NCI-H524 (cell line): ENCODE results near the gene GDPD4.

Experiments
- DNase-seq, 2 experiments: peaks; one replicate each; lab custom pipeline; 2025; lab: John Stamatoyannopoulos, UW

GDPD4 gene

DNA sequence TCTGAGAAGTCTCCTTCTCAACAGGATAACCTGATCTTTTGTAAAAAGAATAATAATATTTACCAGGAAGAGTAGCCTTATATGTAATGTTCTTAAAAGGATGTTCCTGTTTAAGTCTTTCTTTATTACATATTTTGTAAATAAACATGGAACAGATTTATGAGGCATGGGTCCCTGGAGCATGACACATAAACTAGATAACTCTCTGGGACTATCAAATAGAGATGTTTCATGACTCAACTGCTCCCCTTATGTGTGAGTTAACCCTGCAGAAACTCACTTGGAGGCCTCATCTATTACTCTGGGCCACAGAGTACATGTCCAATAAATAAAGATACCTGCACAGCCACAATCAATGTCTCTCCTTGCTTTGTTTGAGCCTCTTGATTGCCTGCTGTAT, 64.6 kb downstream of the GDPD4 start:
- DNase-seq = no peak

DNA sequence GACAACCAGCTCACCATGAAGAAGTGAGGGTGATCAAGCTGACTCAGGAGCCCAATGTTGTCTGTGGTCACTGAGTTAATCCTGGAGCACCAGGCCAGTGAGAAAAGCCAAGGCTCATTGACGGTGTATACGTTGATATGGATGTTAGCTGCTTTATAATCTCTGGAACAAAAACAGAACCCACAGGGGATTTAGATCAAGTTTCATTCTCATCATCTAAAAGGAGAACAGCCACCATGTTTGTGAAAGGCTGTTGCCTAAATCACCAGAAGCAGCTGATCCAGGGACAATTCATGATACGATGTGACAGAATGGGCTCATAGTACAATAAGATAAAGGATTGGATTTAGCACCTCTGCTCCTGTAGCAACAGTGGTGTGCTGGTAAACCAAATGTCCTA, 68.5 kb downstream of the GDPD4 start:
- peak in 1 of 2 experiments; percentile 42 for DNase-seq

DNA sequence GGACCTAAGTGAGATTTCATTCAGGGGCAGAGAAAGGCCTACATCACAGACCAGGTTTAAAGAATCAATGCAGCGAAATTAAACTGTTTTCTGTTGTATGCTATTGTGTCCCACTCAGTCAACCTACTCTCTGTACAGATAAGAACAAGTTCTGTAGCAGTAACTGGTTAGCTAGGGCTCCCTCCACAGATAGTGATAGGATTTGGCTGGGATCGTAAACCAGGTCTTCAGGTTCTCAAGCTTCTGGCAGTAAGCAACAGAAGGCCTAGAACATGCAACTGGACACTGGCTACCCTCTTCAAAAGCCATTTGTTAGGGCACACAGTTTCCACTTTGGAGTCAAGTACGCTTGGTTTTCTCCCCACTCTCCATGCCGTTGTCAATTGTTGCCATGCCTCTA, 69.2 kb downstream of the GDPD4 start:
- DNase-seq = no peak

DNA sequence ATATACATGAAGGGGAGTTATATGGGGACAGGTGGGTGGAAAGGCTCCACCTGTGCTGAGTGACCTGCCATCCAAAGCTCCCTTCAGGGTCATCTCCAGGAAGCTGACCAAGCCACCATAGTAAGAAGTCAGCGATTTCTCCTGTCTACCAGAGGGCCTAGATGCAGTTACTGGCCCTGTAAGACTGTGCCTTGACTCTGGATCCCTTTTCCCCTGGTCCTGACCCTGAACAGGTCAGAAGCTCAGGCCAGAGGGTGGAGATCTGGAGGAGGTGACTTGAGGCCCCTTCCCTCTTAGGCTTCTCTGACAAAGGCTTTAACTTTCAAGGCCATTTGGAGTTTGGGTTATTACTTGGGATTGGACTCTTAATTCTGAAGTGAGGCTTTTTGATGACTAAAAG, 69.7 kb downstream of the GDPD4 start:
- no peak for DNase-seq

DNA sequence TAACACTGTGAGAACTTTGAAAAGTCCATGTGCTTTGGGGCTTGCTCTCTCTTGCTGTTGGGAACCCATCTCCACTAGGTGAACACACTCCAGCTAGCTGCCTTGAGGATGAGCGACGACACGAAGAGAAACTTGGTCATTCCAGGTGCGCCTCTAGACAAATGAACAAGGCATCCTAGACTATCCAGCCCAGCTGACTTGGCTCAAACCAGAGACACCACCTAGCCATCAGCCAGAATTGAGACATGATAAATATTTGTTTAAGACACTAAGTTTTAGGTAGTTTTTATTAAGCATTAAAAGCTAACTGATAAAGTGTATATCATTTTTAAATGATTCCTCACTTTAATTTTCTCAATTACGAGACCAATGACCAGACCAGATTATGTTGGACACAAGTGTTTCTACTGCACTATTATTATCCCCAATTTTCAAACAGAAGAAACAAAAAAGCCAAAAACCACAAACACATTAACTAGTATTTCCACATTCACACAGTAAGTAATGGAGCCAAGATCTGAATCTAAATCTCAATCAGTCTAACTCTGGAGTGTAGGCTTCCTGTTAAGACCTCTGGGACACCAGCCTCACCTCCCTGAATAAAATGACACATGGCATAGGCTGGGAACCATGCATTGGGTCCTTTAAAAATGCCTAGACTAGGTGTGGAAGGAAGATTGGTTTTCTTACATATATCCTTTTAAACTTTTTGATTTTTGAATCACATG, 70.4 kb downstream of the GDPD4 start:
- no peak for DNase-seq

DNA sequence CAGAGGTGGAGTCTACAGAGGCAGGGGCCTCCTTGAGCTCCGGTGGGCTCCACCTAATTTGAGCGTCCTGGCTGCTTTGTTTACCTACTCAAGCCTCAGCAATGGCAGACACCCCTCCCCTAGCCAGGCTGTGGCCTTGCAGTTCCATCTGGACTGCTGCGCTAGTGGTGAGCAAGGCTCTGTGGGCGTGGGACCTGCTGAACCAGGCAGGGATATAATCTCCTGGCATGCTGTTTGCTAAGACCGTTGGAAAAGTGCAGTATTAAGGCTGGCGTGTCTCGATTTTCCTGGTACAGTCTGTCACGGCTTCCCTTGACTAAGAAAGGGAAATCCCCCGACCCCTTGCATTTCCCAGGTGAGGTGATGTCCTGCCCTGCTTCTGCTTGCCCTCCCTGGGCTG, 77.7 kb downstream of the GDPD4 start:
- peak in 1 of 2 experiments; percentile 12 for DNase-seq

DNA sequence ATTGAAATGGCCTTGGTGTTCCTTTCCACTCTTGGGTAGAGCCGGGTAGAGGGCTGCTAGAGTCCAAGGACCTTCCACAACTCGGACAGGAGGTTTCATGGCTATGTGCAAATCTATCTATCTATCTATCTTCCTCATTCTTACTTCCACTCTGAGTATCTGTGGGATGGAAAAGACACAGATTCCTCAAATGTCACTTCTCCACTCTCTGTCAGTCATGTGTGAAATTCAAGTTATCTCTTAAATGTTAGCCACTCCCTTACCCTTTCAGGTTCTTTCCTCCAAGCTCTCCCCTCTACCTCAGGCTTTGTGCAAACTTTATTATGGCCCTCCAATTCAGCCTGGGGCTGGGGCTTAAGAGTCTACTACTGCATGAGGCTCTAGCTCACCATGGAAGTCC, 84.3 kb downstream of the GDPD4 start:
- DNase-seq = no peak

DNA sequence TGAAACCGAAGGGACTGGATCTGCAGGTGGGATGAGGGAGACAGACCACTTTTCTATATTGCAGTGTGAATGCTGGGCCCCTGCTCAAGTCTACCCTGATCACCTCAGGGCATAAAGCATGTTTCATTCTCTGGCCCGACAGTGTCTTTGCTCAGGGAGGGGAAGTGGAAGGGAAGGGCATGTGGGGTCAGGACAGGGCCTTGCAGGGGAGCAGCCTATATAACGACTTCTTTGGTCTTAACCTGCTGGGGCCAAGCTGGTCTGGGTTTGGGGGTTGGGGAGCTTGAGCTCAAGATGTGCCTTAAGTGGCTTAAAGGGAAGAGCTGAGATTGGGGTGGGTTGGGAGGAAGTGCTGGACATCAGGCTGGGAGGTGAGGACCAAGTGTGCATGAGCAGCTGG, 86.4 kb downstream of the GDPD4 start:
- no peak for DNase-seq

DNA sequence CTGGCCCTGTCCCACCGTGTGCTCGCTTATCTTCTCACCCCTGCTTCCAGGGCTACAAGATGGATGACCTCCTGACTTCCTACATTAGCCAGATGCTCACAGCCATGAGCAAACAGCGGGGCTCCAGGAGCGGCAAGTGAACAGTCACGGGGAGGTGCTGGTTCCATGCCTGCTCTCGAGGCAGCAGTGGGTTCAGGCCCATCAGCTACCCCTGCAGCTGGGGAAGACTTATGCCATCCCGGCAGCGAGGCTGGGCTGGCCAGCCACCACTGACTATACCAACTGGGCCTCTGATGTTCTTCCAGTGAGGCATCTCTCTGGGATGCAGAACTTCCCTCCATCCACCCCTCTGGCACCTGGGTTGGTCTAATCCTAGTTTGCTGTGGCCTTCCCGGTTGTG, 86.9 kb downstream of the GDPD4 start:
- DNase-seq = no peak

DNA sequence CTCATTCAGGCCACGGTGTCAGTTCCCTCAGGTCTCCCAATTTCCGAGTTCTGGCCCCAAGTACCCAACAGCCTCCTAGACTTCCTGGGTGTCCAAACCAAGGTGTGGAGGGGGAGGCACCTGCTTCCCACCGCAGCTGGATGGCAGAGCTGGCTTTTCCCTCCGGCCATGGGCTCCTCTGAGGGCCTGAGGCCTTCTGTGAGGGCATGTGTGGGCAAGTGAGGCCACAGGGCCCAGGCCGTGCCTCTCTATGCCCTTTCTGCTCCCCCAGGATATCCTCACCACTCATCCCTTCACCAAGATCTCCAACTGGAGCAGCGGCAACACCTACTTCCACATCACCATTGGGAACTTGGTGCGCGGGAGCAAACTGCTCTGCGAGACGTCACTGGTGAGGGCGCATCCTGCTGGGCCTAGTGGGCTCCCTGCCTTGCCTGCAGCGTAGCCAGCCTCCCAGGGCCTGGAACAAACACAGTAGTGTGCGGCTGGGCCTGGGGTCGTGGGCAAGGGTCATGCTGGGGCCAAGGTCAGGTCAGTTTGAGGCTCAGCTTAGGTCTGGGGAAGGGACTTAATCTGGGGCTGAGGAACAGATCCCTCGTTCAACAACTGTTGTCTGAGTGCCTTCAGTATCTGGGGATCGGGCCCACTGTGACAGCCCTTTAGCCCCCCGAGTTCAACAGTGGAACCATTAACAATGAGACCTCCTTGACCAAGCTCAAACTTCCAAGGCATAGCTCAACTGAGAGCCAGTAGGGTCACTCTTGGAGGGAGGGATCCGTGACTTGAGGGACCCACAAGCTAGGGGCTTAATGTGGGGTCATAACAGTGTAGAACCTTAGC, 87.7 kb downstream of the GDPD4 start:
- DNase-seq = no peak

DNA sequence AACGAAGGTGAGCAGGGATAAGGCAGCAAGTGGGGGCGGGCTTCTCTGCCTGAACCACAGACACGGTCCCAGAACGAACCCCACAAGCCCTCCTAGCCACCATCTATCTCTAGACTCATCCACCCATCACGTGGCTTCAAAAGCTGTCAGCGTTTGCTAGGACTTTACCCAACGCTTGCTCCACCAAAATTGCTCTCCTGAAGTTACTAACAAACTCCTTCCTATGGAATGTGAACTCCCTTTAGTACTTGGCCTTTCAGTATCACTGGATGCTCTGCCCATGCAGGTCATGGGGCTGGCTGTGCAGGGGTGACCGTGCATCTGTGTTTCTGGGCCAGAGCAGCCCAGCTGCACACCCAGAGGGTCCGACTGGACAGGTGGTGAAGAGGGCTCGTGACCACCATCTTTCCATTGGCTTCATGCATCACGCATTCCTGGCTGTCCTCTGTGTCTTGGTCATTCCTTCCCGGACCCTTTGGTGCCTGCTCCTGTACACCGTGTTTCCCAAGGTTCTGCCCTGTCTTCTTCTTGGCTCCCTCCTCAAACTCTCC, 88.4 kb downstream of the GDPD4 start:
- DNase-seq = no peak

DNA sequence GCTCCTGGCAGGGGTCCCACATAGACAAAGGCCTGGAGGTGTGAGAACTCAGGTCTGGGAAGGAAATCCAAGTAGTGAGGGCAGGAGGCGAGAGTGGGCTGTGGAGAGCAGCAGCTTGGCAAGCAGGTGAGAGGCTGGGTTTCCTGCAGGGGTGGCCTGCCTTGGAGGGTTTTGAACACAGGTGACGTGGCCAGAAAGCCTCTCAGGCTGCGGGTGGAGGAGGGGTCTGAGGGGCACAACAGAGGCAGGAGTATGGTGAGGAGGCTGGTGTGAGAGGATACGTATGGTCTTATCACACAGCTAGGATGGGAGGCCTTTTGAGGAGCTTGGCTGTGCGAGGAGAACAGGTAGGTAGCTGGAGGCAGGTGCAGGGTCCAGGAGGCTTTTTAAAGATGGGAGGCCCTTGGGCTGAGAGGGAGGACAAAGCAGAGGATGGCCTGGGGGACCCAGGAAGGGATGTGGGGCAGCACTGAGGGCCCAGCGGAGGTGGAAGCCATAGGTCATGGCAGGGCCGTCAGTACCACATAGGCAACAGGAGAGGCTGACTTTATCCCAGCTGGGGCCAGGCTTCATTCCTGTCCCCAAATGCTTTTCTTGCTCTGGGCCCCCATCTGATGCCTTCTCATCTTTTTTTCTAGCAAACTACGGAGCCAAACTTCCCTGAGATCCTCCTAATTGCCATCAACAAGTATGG, 89.0 kb downstream of the GDPD4 start:
- DNase-seq = no peak

DNA sequence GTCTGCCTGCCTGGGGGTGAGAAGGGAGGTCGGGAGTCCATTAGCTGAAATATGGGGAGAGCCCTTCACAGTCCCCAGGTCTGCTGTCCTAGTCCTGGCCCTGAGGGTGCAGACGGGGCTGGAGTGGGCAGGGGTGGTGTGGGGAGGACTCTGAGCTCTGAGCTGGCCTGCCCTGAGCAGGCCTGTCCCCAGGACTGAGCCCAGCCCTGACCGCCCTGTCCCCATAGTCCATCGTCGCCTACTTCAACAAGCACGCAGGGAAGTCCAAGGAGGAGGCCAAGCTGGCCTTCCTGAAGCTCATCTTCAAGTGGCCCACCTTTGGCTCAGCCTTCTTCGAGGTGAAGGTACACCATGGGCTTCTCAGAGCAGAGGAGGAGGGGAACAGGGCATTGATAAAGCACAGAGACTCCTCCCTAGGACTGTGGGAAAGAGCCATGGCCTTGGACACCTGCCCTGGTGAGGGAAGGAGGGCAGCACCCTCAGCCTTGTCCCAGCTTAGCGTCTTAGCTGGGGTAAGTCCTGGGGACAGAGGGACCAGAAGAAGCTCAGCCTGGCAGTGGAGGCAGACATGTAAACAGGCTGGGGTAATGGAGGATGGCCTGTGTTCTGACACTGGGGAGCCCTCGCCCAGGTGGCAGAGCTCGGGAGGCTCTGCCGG, 89.8 kb downstream of the GDPD4 start:
- no peak for DNase-seq

DNA sequence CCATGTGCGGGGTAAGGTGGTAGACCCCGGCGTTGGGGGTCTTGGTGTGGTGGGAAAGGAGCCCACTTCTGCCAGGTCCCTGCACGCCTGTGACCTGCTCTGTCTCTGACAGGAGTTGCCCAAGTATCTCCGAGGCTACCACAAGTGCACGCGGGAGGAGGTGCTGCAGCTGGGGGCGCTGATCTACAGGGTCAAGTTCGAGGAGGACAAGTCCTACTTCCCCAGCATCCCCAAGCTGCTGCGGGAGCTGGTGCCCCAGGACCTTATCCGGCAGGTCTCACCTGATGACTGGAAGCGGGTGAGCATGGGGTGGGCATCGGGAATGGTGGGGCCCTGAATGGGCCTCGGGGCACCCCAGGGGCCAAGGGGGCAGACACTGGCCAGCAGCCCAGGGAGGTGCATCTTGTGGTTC, 90.4 kb downstream of the GDPD4 start:
- no peak for DNase-seq

DNA sequence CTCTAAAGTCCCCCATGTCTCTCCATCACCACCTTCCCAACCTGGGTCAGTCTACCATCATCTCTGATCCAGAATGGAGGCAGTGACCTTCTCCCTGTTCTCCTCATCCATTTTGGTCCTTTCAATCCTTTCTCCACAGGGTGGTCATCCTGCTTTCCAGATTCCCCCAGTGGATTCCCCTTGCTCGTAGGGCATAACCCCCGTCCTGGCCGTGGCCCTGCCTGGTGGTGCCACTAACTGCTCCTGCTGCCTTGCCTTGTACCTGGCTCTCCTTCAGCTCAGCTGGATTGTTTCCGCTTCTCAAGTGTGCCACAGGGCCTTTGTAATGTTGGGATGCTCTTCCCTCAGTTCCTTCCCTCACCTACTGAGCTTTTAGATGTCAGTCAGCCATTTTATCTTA, 91.8 kb downstream of the GDPD4 start:
- DNase-seq = no peak

DNA sequence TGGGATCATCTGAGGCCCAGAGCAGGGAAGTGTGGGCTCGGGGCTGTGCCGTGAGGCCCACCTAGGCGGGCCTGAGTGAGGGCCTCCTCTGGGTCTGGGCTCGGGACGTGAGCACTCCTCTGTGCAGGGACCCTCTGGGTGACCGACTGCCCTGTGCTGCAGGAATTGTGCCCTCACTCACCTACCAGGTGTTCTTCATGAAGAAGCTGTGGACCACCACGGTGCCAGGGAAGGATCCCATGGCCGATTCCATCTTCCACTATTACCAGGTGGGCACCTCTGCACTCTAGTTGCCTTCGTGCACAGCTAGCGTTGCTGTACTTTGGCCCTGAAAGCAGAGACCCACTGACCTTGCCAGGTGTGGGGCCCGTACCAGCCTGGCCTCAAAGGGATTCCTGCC, 93.0 kb downstream of the GDPD4 start:
- DNase-seq = no peak

DNA sequence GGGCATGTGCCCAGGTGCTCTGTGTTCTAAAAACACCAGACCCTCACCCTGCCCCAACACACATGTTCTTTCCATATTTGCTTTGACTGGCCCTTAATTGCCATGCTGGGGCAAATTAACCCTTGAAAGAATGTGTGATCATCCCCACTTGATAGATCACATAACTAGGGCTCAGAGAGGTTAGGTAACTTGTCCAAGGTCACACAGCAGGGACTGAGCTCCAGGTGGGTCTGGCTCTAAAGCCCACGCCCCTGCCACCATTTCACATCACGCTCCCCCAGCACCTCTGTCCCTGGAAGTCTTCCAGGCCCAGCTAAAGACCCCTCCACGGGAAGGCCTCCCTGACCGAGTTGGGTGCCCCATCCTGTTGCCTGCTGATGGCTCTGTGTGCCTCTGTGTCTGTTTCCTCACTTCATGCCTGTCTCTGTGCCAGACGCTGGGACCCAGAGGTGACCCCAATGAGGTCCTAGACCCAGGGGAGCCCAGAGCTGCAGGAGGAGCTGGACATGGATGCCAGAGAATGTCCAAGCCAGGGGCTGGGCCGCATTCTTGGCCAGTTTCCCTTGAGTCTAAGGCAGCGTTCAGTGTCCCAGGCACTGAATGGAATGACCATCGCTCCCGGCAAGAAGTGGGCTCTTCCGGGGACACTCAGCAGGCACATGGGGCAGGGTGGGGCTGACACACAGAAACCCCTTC, 93.7 kb downstream of the GDPD4 start:
- no peak for DNase-seq

DNA sequence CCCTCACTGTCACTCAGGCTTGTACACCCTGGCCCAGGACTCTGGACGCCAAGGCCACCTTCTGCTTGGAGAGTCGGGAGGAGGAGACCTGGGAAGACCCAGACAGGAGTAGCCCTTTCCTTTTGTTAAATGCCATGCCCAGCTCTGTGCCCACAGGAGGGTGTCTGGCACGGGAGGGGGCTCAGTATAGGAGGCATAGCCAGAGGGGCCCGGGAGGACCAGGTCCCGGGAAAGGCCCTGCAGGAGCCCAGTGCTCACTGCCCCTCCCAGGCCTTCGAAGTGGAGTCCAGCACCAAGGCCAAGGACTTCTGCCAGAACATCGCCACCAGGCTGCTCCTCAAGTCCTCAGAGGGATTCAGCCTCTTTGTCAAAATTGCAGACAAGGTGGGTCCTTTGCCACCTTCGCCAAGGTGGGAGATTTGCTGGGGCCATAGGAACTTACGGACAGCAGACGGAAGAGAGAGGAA, 94.4 kb downstream of the GDPD4 start:
- DNase-seq = no peak

DNA sequence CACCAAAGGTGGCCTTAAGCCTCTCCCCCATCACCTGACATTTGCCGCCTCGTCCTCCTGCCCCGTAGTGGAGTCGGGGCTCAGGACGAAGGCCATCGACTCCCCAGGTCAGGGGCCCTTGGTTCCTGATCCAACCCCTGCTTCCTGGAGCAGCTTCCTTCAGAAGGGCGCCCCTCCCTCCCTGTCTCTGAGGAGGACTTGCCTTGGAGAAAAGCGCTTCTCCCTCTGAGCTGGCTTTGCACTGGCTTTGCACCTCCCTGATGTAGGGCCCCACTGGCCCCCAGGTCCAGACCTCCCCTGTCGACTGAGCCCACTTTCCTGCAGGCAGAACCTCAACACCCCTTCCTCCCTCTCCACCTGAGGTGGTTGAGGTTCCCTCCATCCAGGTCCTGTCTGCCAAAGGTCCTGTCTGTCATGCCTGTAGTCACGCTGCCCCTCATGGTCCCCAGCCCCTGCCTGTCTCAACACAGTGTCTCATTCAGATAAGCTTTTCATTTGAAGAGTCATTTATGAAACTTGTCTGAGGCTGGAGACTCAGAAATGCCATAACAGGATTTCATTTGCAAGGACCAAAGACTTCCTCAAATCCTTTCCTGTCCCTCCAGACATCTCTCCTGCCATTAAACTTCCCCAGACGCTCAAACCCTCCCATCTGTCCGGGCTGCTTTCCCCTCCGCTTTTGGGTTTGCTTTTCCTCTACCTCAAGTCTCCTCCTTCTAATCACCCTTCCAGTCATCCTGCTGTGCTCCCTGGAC, 95.0 kb downstream of the GDPD4 start:
- DNase-seq = no peak

DNA sequence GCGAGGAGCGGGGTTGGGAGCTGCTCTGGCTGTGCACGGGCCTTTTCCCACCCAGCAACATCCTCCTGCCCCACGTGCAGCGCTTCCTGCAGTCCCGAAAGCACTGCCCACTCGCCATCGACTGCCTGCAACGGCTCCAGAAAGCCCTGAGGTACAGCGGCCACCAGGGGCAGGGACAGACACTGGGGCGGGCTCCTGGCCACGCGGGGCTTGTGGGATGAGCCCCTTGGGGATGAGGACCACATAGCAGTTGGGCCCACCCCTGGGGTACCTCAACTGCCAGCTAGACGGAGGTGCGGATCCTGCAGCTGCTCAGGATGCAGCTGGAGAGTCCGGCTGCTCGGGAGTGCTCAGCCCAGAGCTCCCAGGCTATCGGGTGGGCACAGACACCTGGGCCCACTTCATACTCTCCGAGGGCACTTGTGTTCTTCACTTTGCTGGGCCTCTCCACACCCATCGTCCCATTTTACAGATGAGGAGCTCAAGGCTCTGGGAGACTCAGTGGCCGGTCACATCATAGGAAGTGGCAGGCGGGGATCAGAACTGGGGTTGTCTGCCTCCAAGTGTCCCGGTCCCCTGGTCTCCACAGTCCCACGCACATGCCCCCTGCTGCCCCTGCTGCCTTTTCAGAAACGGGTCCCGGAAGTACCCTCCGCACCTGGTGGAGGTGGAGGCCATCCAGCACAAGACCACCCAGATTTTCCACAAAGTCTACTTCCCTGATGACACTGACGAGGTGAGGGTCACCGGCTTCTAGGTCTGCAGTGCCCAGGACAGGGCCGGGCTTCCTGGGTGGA, 95.8 kb downstream of the GDPD4 start:
- DNase-seq = no peak
